BE2C (cell line): ENCODE measurements around the gene KRTAP4-5. TPM values are rescaled to one million over a fixed set of nuclear protein-coding genes. Genes with fewer than 3 reads are reported as not detected.
"Not testable (repeated sequence)": the region's sequence is repeated elsewhere in the genome, so short reads cannot be mapped to it uniquely, and the experiment has no call there.

ENCODE experiments used
- DNase-seq: peaks from one replicate; pipeline ENCODE4 v3.0.0-alpha.2; 2020
- H3K27me3 ChIP-seq: fragments of 250-450 bp; sonication (Bioruptor Pico); 2 replicates; pipeline ENCODE4 v1.5.1; 2020; ENCODE audit warnings: mild to moderate bottlenecking
- H3K36me3 ChIP-seq: fragments of 250-450 bp; sonication (Bioruptor Pico); 2 replicates; pipeline ENCODE4 v1.5.1; 2020; ENCODE audit warnings: mild to moderate bottlenecking
- H3K4me1 ChIP-seq: fragments of 250-450 bp; sonication (Bioruptor Pico); 2 replicates; pipeline ENCODE4 v1.5.1; 2020
- H3K4me3 ChIP-seq: 2 replicates; pipeline ENCODE4 v1.5.1; 2011; ENCODE audit warnings: low read depth, low read length
- H3K9me3 ChIP-seq: fragments of 250-450 bp; sonication (Bioruptor Pico); 2 replicates; pipeline ENCODE4 v1.5.1; 2020
- CTCF ChIP-seq: IDR thresholded peaks from 2 replicates; pipeline ENCODE4 v1.5.1; 2012; ENCODE audit warnings: mild to moderate bottlenecking, low read depth, low read length
- polyA plus RNA-seq: library from polyadenylated mRNA; unstranded; fragments of >200 nt; gene quantifications from one replicate; pipeline ENCODE4 v1.2.1, GENCODE V29; 2012; ENCODE audit warnings: low read depth, missing spikeins; ENCODE audit not compliant: insufficient read length, insufficient read depth

The KRTAP4-5 gene
- not detected for polyA plus RNA-seq

- no peak for TF ChIP-seq CTCF
- Histone ChIP-seq H3K27me3 (peaks cover 24% of the 10 kb centered on the region; the same call in 1 of the 2 replicates), H3K4me1 (no peaks in the 10 kb centered on the region), H3K4me3 (no peak within 1 kb of the TSS), H3K36me3 (no peaks in the 10 kb centered on the region), H3K9me3 (no peaks in the 10 kb centered on the region)
- DNase-seq, result no peak
Measured at GRCh38 chr17:41149652-41149985, at the start of gene KRTAP4-5. KRTAP4-5 (minus strand) TSS chr17:41149825; CDS start chr17:41149767, 58 bp downstream.

GRCh38 chr17:41196068-41196467 lies 46.4 kb upstream of the KRTAP4-5 start:
- TF ChIP-seq CTCF, result no peak
- no peaks in the 10 kb centered on the region for H3K4me1 ChIP-seq
- no peak overlapping the region for H3K4me3 ChIP-seq
- H3K9me3 ChIP-seq, result no peaks in the 10 kb centered on the region; the same call in 1 of the 2 replicates
- H3K27me3 ChIP-seq, result no peaks in the 10 kb centered on the region
- no peaks in the 10 kb centered on the region for H3K36me3 ChIP-seq
- no peak for DNase-seq

- Histone ChIP-seq H3K4me3 (no peak overlapping the region), H3K36me3 (no peaks in the 10 kb centered on the region), H3K9me3 (no peaks in the 10 kb centered on the region), H3K27me3 (peaks cover 17% of the 10 kb centered on the region), H3K4me1 (no peaks in the 10 kb centered on the region)
- TF ChIP-seq CTCF, result no peak
- DNase-seq, result no peak
Measured at GRCh38 chr17:41190328-41190727, 40.7 kb upstream of the KRTAP4-5 start.

GRCh38 chr17:41189837-41190318 lies 40.3 kb upstream of the KRTAP4-5 start, which contains the start of gene KRTAP9-1:
KRTAP9-1 (plus strand) TSS chr17:41189887; CDS start chr17:41189887, 0 bp downstream.
- H3K9me3 ChIP-seq, H3K36me3 ChIP-seq, H3K4me1 ChIP-seq, H3K4me3 ChIP-seq, DNase-seq: not testable (repeated sequence)
- peaks cover 18% of the 10 kb centered on the region for H3K27me3 ChIP-seq

- no peaks in the 10 kb centered on the region for H3K36me3 ChIP-seq
- DNase-seq, result no peak
- H3K9me3 ChIP-seq, result no peaks in the 10 kb centered on the region; the same call in 1 of the 2 replicates
- no peak overlapping the region for H3K4me3 ChIP-seq
- H3K4me1 ChIP-seq, result no peaks in the 10 kb centered on the region
- no peak for TF ChIP-seq CTCF
- peaks cover 30% of the 10 kb centered on the region for H3K27me3 ChIP-seq
Measured at GRCh38 chr17:41186872-41187271, 37.2 kb upstream of the KRTAP4-5 start.

GRCh38 chr17:41185001-41185400 lies 35.4 kb upstream of the KRTAP4-5 start:
- H3K9me3 ChIP-seq, result no peaks in the 10 kb centered on the region; the same call in 1 of the 2 replicates
- no peak overlapping the region for H3K4me3 ChIP-seq
- no peak for TF ChIP-seq CTCF
- H3K36me3 ChIP-seq, result no peaks in the 10 kb centered on the region
- no peaks in the 10 kb centered on the region for H3K4me1 ChIP-seq
- DNase-seq, result no peak
- peaks cover 35% of the 10 kb centered on the region for H3K27me3 ChIP-seq
